GM19240 (cell line): ENCODE results near the gene MRPL27.

ENCODE experiments used
- DNase-seq: peaks from one replicate; pipeline ENCODE4 v3.0.0; 2011; ENCODE audit warnings: low spot score; ENCODE audit not compliant: insufficient read length

Gene MRPL27

GRCh38 chr17:50318501-50319285, 54.3 kb downstream of the MRPL27 start:
- no peak for DNase-seq
